ENCODE data around the gene ATP8A2.

ATP8A2 gene

GRCh38 chr13:26015271-26016125 lies 643.7 kb downstream of the ATP8A2 start:
- no peak overlapping the region for H3K27ac ChIP-seq (ENCODE audit: low read length)
- H3K27me3 ChIP-seq (ENCODE audit: low read depth, low read length), result no peaks in the 10 kb centered on the region
- no peaks in the 10 kb centered on the region for H3K4me1 ChIP-seq (ENCODE audit: control insufficient read depth in 1 of 2, insufficient read depth in 2 of 2, low read length in 2 of 2)
- H3K4me3 ChIP-seq (ENCODE audit: low read depth in 1 of 2, low read length in 2 of 2), result no peak overlapping the region
- H3K36me3 ChIP-seq (ENCODE audit: control insufficient read depth in 1 of 2, insufficient read depth in 2 of 2, low read length in 2 of 2), result no peaks in the 10 kb centered on the region
- no peaks in the 10 kb centered on the region for H3K9me3 ChIP-seq (ENCODE audit: control insufficient read depth in 1 of 2, low read length in 2 of 2)

- no peaks in the 10 kb centered on the region for H3K9me3 ChIP-seq (ENCODE audit: control insufficient read depth in 1 of 2, low read length in 2 of 2)
- H3K4me3 ChIP-seq (ENCODE audit: low read depth in 1 of 2, low read length in 2 of 2), result no peak overlapping the region
- no peaks in the 10 kb centered on the region for H3K27me3 ChIP-seq (ENCODE audit: low read depth, low read length)
- no peaks in the 10 kb centered on the region for H3K4me1 ChIP-seq (ENCODE audit: control insufficient read depth in 1 of 2, insufficient read depth in 2 of 2, low read length in 2 of 2)
- H3K36me3 ChIP-seq (ENCODE audit: control insufficient read depth in 1 of 2, insufficient read depth in 2 of 2, low read length in 2 of 2), result no peaks in the 10 kb centered on the region
- H3K27ac ChIP-seq (ENCODE audit: low read length), result no peak overlapping the region
These were observed 644.4 kb downstream of the ATP8A2 start for GRCh38 chr13:26016189-26016588.

- Histone ChIP-seq H3K27me3 (ENCODE audit: low read depth, low read length) (no peaks in the 10 kb centered on the region), H3K9me3 (ENCODE audit: control insufficient read depth in 1 of 2, low read length in 2 of 2) (no peaks in the 10 kb centered on the region), H3K4me1 (ENCODE audit: control insufficient read depth in 1 of 2, insufficient read depth in 2 of 2, low read length in 2 of 2) (no peaks in the 10 kb centered on the region), H3K27ac (ENCODE audit: low read length) (no peak overlapping the region), H3K4me3 (ENCODE audit: low read depth in 1 of 2, low read length in 2 of 2) (no peak overlapping the region), H3K36me3 (ENCODE audit: control insufficient read depth in 1 of 2, insufficient read depth in 2 of 2, low read length in 2 of 2) (no peaks in the 10 kb centered on the region)
These were observed 645.6 kb downstream of the ATP8A2 start for GRCh38 chr13:26017196-26017921.

GRCh38 chr13:26017932-26018665 lies 646.3 kb downstream of the ATP8A2 start:
- H3K27ac ChIP-seq (ENCODE audit: low read length), result no peak overlapping the region

GRCh38 chr13:26019251-26019650 lies 647.5 kb downstream of the ATP8A2 start:
- H3K27me3 ChIP-seq (ENCODE audit: low read depth, low read length), result no peaks in the 10 kb centered on the region
- H3K9me3 ChIP-seq (ENCODE audit: control insufficient read depth in 1 of 2, low read length in 2 of 2), result no peaks in the 10 kb centered on the region
- H3K4me1 ChIP-seq (ENCODE audit: control insufficient read depth in 1 of 2, insufficient read depth in 2 of 2, low read length in 2 of 2), result no peaks in the 10 kb centered on the region
- H3K27ac ChIP-seq (ENCODE audit: low read length), result no peak overlapping the region
- no peaks in the 10 kb centered on the region for H3K36me3 ChIP-seq (ENCODE audit: control insufficient read depth in 1 of 2, insufficient read depth in 2 of 2, low read length in 2 of 2)
- no peak overlapping the region for H3K4me3 ChIP-seq (ENCODE audit: low read depth in 1 of 2, low read length in 2 of 2)

More at GRCh38 chr13:26017932-26018665, 646.3 kb downstream of the ATP8A2 start:
- H3K27me3 ChIP-seq (ENCODE audit: low read depth, low read length), result no peaks in the 10 kb centered on the region
- H3K4me3 ChIP-seq (ENCODE audit: low read depth in 1 of 2, low read length in 2 of 2), result no peak overlapping the region
- no peaks in the 10 kb centered on the region for H3K36me3 ChIP-seq (ENCODE audit: control insufficient read depth in 1 of 2, insufficient read depth in 2 of 2, low read length in 2 of 2)
- no peaks in the 10 kb centered on the region for H3K4me1 ChIP-seq (ENCODE audit: control insufficient read depth in 1 of 2, insufficient read depth in 2 of 2, low read length in 2 of 2)
- H3K9me3 ChIP-seq (ENCODE audit: control insufficient read depth in 1 of 2, low read length in 2 of 2), result no peaks in the 10 kb centered on the region

GRCh38 chr13:26019881-26020870 lies 648.4 kb downstream of the ATP8A2 start:
- no peaks in the 10 kb centered on the region for H3K4me1 ChIP-seq (ENCODE audit: control insufficient read depth in 1 of 2, insufficient read depth in 2 of 2, low read length in 2 of 2)
- no peaks in the 10 kb centered on the region for H3K9me3 ChIP-seq (ENCODE audit: control insufficient read depth in 1 of 2, low read length in 2 of 2)
- H3K27me3 ChIP-seq (ENCODE audit: low read depth, low read length), result no peaks in the 10 kb centered on the region
- H3K36me3 ChIP-seq (ENCODE audit: control insufficient read depth in 1 of 2, insufficient read depth in 2 of 2, low read length in 2 of 2), result no peaks in the 10 kb centered on the region
- H3K27ac ChIP-seq (ENCODE audit: low read length), result no peak overlapping the region
- no peak overlapping the region for H3K4me3 ChIP-seq (ENCODE audit: low read depth in 1 of 2, low read length in 2 of 2)

- H3K4me1 ChIP-seq (ENCODE audit: control insufficient read depth in 1 of 2, insufficient read depth in 2 of 2, low read length in 2 of 2), result no peaks in the 10 kb centered on the region
- H3K36me3 ChIP-seq (ENCODE audit: control insufficient read depth in 1 of 2, insufficient read depth in 2 of 2, low read length in 2 of 2), result no peaks in the 10 kb centered on the region
- no peak overlapping the region for H3K27ac ChIP-seq (ENCODE audit: low read length)
- no peak overlapping the region for H3K4me3 ChIP-seq (ENCODE audit: low read depth in 1 of 2, low read length in 2 of 2)
- H3K27me3 ChIP-seq (ENCODE audit: low read depth, low read length), result no peaks in the 10 kb centered on the region
- no peaks in the 10 kb centered on the region for H3K9me3 ChIP-seq (ENCODE audit: control insufficient read depth in 1 of 2, low read length in 2 of 2)
These were observed 649.1 kb downstream of the ATP8A2 start for GRCh38 chr13:26020891-26021290.

- Histone ChIP-seq H3K36me3 (ENCODE audit: control insufficient read depth in 1 of 2, insufficient read depth in 2 of 2, low read length in 2 of 2) (no peaks in the 10 kb centered on the region), H3K4me1 (ENCODE audit: control insufficient read depth in 1 of 2, insufficient read depth in 2 of 2, low read length in 2 of 2) (no peaks in the 10 kb centered on the region), H3K27me3 (ENCODE audit: low read depth, low read length) (no peaks in the 10 kb centered on the region), H3K27ac (ENCODE audit: low read length) (no peak overlapping the region), H3K9me3 (ENCODE audit: control insufficient read depth in 1 of 2, low read length in 2 of 2) (no peaks in the 10 kb centered on the region), H3K4me3 (ENCODE audit: low read depth in 1 of 2, low read length in 2 of 2) (no peak overlapping the region)
These were observed 649.7 kb downstream of the ATP8A2 start for GRCh38 chr13:26021516-26021915.

- H3K4me3 ChIP-seq (ENCODE audit: low read depth in 1 of 2, low read length in 2 of 2), result no peak overlapping the region
- no peak overlapping the region for H3K27ac ChIP-seq (ENCODE audit: low read length)
- H3K9me3 ChIP-seq (ENCODE audit: control insufficient read depth in 1 of 2, low read length in 2 of 2), result no peaks in the 10 kb centered on the region
- H3K36me3 ChIP-seq (ENCODE audit: control insufficient read depth in 1 of 2, insufficient read depth in 2 of 2, low read length in 2 of 2), result no peaks in the 10 kb centered on the region
- H3K27me3 ChIP-seq (ENCODE audit: low read depth, low read length), result no peaks in the 10 kb centered on the region
- no peaks in the 10 kb centered on the region for H3K4me1 ChIP-seq (ENCODE audit: control insufficient read depth in 1 of 2, insufficient read depth in 2 of 2, low read length in 2 of 2)
These were observed 650.2 kb downstream of the ATP8A2 start for GRCh38 chr13:26021956-26022355.

GRCh38 chr13:26022538-26023292 lies 650.9 kb downstream of the ATP8A2 start:
- H3K36me3 ChIP-seq (ENCODE audit: control insufficient read depth in 1 of 2, insufficient read depth in 2 of 2, low read length in 2 of 2), result no peaks in the 10 kb centered on the region
- no peak overlapping the region for H3K27ac ChIP-seq (ENCODE audit: low read length)
- no peaks in the 10 kb centered on the region for H3K27me3 ChIP-seq (ENCODE audit: low read depth, low read length)
- H3K9me3 ChIP-seq (ENCODE audit: control insufficient read depth in 1 of 2, low read length in 2 of 2), result no peaks in the 10 kb centered on the region
- H3K4me3 ChIP-seq (ENCODE audit: low read depth in 1 of 2, low read length in 2 of 2), result no peak overlapping the region
- H3K4me1 ChIP-seq (ENCODE audit: control insufficient read depth in 1 of 2, insufficient read depth in 2 of 2, low read length in 2 of 2), result no peaks in the 10 kb centered on the region

Data from muscle layer of duodenum (tissue), 2 donors.